ENCODE results near the gene ZDHHC8.
A peak's percentile ranks its signal among the peaks of the same experiment; 100 is the strongest.

Gene ZDHHC8, protein sequence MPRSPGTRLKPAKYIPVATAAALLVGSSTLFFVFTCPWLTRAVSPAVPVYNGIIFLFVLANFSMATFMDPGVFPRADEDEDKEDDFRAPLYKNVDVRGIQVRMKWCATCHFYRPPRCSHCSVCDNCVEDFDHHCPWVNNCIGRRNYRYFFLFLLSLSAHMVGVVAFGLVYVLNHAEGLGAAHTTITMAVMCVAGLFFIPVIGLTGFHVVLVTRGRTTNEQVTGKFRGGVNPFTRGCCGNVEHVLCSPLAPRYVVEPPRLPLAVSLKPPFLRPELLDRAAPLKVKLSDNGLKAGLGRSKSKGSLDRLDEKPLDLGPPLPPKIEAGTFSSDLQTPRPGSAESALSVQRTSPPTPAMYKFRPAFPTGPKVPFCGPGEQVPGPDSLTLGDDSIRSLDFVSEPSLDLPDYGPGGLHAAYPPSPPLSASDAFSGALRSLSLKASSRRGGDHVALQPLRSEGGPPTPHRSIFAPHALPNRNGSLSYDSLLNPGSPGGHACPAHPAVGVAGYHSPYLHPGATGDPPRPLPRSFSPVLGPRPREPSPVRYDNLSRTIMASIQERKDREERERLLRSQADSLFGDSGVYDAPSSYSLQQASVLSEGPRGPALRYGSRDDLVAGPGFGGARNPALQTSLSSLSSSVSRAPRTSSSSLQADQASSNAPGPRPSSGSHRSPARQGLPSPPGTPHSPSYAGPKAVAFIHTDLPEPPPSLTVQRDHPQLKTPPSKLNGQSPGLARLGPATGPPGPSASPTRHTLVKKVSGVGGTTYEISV

DNA sequence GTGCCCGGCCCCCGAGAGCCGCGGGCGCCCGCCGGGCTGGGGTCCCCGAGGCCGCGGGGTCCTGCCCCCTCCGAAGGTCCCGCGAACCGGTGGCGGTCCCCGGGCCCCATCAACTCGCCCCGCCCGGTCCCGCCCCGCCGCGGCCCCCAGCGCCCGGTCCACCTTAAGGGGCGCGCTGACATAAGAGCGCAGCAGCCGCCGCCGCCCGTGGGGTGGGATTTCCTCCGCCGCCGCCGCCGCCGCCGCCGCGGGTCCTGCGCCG, at the start of gene ZDHHC8:
Gene ZDHHC8 (plus strand): TSS at position 208 of the 262 bp plus-strand sequence. CDS start 144 bp downstream, outside the sequence.
- DNase-seq (ENCODE audit: low read depth), result no peak

DNA sequence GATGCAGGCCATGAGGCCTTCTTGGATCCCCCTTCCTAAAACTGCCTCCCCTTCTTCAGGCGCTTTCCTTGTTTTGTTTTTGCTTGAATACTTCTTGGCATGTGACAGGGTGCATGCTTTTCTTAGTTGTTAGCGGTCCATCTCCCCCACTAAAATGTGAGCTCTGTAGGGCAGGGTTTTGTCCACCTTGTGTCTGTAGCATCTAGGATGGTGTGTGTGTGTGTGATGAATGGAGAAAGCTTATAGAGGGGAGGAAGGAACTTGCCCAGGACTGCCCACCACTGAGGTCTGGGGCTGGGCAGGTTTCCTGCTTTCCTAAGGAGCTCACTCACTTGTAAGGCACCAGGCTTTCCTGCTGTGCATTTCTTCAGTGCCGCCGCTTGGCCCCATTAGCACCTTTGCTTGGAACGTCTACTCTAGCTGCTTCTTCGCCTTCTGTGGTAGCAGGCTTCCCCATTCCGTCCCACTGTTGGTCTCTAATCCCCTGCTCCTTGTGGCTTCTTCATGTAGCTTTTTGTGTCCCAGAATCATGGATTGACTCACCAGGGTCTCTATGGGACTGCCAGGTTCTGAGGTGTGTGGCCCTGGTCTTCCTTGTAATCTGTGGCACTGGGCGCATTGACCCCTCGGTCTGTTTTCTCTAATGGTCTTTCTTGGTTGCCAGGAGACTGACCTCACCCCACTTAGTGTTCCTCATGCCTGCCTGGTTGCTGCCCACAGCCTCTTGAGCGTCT, 48.3 kb upstream of the ZDHHC8 start:
- no peak overlapping the region for H3K4me3 ChIP-seq (ENCODE audit: control insufficient read depth, low read depth, low read length)
- DNase-seq (ENCODE audit: low read depth), result no peak
- TF ChIP-seq, protein P1, sequence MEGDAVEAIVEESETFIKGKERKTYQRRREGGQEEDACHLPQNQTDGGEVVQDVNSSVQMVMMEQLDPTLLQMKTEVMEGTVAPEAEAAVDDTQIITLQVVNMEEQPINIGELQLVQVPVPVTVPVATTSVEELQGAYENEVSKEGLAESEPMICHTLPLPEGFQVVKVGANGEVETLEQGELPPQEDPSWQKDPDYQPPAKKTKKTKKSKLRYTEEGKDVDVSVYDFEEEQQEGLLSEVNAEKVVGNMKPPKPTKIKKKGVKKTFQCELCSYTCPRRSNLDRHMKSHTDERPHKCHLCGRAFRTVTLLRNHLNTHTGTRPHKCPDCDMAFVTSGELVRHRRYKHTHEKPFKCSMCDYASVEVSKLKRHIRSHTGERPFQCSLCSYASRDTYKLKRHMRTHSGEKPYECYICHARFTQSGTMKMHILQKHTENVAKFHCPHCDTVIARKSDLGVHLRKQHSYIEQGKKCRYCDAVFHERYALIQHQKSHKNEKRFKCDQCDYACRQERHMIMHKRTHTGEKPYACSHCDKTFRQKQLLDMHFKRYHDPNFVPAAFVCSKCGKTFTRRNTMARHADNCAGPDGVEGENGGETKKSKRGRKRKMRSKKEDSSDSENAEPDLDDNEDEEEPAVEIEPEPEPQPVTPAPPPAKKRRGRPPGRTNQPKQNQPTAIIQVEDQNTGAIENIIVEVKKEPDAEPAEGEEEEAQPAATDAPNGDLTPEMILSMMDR (conservative IDR thresholded peaks at IDR 0.05; ENCODE audit: control insufficient read depth, insufficient read depth, low read depth, low read length), result no peak

More for the DNA sequence above, at the start of gene ZDHHC8:
- H3K4me3 ChIP-seq (ENCODE audit: control insufficient read depth, low read depth, low read length), result peak within 1 kb of the TSS; percentile 71
- TF ChIP-seq, protein P1 (conservative IDR thresholded peaks at IDR 0.05; ENCODE audit: control insufficient read depth, insufficient read depth, low read depth, low read length), result no peak

DNA sequence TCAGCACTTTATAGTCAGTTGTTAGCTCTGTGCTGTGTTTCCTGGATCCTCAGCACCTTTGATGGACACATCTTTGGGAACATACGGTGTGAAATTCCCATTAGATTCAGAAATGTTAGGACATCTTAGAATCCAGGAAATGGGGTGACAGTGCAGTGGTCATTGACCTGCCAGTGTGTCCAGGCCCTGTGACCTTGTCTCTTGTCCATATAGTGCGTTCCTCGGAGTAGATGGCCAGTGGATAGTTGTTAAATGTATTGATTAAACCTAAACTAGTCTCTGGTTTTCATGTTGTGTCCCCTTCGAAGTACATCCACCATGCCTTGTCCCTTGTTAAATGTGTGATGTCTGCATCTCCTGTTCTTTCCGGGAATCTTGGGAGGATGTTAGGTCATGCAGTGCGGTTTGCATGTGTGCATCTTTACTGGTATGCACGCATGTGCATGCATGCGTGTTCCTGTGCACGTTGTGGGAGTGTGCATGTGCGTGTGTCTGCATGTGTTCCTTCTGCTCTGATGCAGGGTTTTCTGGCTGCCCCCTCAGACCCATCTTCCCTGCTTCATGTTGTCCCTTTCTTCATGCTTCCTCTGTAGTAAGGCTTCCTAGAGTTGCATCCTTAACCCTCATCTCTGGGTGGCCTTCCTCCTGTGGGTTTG, 47.6 kb upstream of the ZDHHC8 start:
- TF ChIP-seq, protein P1 (conservative IDR thresholded peaks at IDR 0.05; ENCODE audit: control insufficient read depth, insufficient read depth, low read depth, low read length), result no peak
- DNase-seq (ENCODE audit: low read depth), result no peak
- H3K4me3 ChIP-seq (ENCODE audit: control insufficient read depth, low read depth, low read length), result no peak overlapping the region

DNA sequence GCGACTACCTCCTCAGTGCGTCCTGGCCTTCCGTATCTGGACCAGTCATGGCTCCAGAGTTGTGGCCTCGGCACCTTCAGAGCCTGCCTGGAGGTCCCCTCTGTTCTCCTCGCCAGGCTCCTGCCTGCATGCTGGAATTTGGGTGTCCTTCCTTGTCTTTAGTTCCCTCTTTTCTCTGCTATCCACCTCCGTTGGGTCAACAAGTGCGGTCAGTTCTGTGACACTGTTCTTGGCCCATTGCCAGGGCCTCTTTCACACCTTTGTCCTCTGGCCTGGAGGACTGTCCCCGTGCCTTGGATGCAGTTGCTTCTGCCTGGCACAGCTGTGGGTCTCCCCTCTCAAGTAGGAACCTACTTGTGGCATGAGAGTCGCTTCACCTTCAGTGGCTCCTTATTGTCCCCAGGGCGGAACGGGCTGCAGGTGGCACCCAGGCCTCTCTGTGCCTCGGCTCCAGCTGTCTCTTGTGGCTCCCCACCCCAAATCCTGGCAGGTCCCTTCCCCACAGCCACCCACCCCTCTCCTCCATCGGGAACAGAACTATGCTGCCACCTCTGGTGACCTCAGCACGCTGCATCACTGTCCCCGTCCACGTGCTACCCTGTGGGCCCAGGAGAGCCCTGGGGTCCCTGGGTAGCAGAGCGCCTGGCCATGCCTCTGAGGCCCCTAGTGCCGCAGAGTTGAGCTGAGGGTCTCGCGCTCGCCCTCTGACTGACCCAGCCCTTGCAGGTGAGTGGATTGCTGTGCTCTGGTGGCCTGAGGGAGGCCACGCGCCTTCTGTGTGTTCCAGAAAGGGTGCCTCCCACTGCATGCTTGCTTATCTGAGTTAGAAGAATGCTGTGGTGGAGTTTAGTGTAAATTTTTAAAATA, 46.8 kb upstream of the ZDHHC8 start:
- no peak overlapping the region for H3K4me3 ChIP-seq (ENCODE audit: control insufficient read depth, low read depth, low read length)
- TF ChIP-seq, protein P1 (conservative IDR thresholded peaks at IDR 0.05; ENCODE audit: control insufficient read depth, insufficient read depth, low read depth, low read length), result peak; percentile 34
- peak; percentile 12 for DNase-seq (ENCODE audit: low read depth)

DNA sequence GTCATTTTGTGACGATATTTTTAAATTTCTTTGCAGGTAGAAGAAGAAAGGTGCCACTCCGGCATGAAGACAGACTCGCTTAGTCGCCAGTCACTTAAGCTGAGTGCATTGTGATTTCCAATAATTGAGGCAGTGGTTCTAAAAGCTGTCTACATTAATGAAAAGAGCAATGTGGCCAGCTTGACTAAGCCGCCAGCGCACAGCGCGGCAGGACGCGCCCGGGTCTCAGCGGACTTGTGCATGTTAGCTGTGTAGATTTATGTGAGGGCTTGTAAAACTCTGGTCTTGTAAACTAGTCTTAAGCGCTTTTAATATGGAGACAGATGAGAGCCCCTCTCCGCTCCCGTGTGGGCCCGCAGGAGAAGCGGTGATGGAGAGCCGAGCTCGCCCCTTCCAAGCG, 46.0 kb upstream of the ZDHHC8 start:
- TF ChIP-seq, protein P1 (conservative IDR thresholded peaks at IDR 0.05; ENCODE audit: control insufficient read depth, insufficient read depth, low read depth, low read length), result no peak
- no peak overlapping the region for H3K4me3 ChIP-seq (ENCODE audit: control insufficient read depth, low read depth, low read length)
- DNase-seq (ENCODE audit: low read depth), result no peak
